Measurements from ENCODE around the gene TMEM254. TPM values are rescaled to one million over a fixed set of nuclear protein-coding genes. Genes with fewer than 3 reads are reported as not detected.

Gene TMEM254
- total and polyA plus RNA-seq, 2 of the 13 experiments (the other 11 are each of a cell fraction or from before 2014, with no cell fraction given) = 11.2 to 39.0 TPM

DNA sequence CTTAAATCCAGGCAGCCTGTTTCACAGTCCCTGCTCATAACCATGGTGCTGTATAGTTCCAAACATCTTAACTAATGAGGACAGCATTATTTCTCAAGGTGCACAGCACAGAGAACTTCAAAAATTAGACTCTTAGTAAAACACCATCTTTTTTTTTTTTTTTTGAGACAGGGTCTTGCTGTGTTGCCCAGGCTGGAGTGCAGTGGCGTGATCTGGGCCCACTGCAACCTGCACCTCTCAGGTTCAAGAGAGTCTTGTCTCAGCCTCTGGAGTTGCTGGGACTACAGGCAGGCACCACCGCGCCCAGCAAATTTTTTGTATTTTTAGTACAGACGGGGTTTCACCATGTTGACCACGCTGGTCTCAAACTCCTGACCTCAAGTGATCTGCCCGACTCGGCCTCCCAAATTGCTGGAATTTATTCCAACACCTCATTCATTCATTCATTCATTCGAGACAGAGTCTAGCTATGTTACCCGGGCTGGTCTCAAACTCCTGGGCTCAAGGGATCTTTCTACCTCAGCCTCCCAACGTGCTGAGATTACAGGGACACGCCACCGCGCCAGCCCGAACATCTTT is 507 bp upstream of the TMEM254 start (continued):
- no peak for TF ChIP-seq ZNF10 (CRISPR knock-in tag; IDR thresholded peaks at IDR 0.05; ENCODE audit: borderline replicate concordance, low read depth)
- 0 out of 2 replicates have a peak, but pooled peaks have one; percentile 18 for TF ChIP-seq MED13 (CRISPR knock-in tag; IDR thresholded peaks at IDR 0.05)
- TF ChIP-seq ZSCAN30 (CRISPR knock-in tag; IDR thresholded peaks at IDR 0.05) = 0 out of 2 replicates have a peak, but pooled peaks have one; percentile 32
- no peak for TF ChIP-seq NFRKB (IDR thresholded peaks at IDR 0.05)
- no peak for TF ChIP-seq MAFK (conservative IDR thresholded peaks at IDR 0.05 in 1 of 2, IDR thresholded peaks at IDR 0.05 in 1 of 2; ENCODE audit: low read length in 2 of 2)
- TF ChIP-seq, protein P1, sequence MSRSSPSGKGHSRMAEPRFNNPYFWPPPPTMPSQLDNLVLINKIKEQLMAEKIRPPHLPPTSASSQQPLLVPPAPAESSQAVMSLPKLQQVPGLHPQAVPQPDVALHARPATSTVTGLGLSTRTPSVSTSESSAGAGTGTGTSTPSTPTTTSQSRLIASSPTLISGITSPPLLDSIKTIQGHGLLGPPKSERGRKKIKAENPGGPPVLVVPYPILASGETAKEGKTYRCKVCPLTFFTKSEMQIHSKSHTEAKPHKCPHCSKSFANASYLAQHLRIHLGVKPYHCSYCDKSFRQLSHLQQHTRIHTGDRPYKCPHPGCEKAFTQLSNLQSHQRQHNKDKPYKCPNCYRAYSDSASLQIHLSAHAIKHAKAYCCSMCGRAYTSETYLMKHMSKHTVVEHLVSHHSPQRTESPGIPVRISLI (CRISPR knock-in tag; IDR thresholded peaks at IDR 0.05; ENCODE audit: borderline replicate concordance) = 0 out of 2 replicates have a peak, but pooled peaks have one; percentile 11
- peak; percentile 13; the same call in 1 of the 2 replicates for TF ChIP-seq HDAC1 (CRISPR knock-in tag; IDR thresholded peaks at IDR 0.05)
- TF ChIP-seq TARDBP (CRISPR knock-in tag; IDR thresholded peaks at IDR 0.05) = no peak

DNA sequence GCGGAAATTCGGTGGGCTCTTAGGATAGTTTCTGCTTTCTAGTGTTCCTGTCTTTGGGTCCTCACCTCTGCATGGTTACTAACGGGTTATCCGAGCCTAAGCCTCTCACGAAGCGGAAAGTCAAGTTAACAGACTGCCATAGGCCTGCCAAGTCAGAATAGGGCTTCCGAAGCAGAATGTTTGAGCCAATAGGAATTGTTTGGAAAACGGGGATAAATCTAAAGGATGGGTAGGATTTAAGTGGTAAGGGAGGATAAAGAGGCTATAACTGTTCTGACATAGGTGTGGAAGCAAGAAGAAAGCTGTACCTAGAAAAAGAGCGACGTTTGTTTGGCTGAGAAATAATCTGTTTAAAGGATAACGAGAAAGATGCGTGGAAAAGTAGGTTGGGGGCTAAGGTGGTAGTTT is 851 bp downstream of the TMEM254 start:
- Histone ChIP-seq H3K79me2 (ENCODE audit: insufficient read depth, low read length) (peaks cover 5% of the 10 kb centered on the region), H3K4me3 (replicated peaks in 1 of 3; ENCODE audit: insufficient read depth in 1 of 3, low read depth in 2 of 3, low read length in 3 of 3) (peak overlapping the region; percentile 80 to 100 (median 88)), H3K4me2 (ENCODE audit: low read depth, low read length) (peak overlapping the region; percentile 95), H3K4me1 (ENCODE audit: insufficient read depth, low read length) (peaks cover 40% of the 10 kb centered on the region), H2AFZ (ENCODE audit: low read length) (peak overlapping the region; percentile 89), H3K9ac (ENCODE audit: insufficient read depth, low read depth, low read length) (peak overlapping the region; percentile 87), H3K36me3 (replicated peaks in 1 of 2; ENCODE audit: control insufficient read depth in 1 of 2, insufficient read depth in 2 of 2, low read length in 2 of 2) (peaks cover 0 to 4% of the 10 kb centered on the region in 2 experiments; a peak in 1 of 5 replicates), H4K20me1 (ENCODE audit: insufficient read depth, low read length) (no peaks in the 10 kb centered on the region), H3K27me3 (ENCODE audit: control insufficient read depth in 1 of 2, insufficient read depth in 2 of 2, low read length in 2 of 2) (no peaks in the 10 kb centered on the region; a peak in 1 of 5 replicates), H3K9me3 (ENCODE audit: low read length) (no peaks in the 10 kb centered on the region), H3K27ac (ENCODE audit: extremely low read length, insufficient read depth, low read length) (peak overlapping the region; percentile 94)
- DNase-seq (ENCODE audit: low spot score) = no peak
- no peak for ATAC-seq
- BruUV-seq (replicated peaks) = TSS peak; percentile 77
- in situ Hi-C loops (cut with HindIII; ENCODE audit: extremely low pct_ligation_motif_present, low pct_unique_long_range_greater_than_20kb) (no loop called here), intact Hi-C loops (cut with micrococcal nuclease; ENCODE audit: unreplicated experiment) (loop anchor here (2.0 kb wide), 1 partner anchor 31 kb away; no protein-coding TSS in a partner anchor)
- no peak for FAIRE-seq
- ChIA-PET CTCF (ENCODE audit: low intra/inter-chr PET ratio, low total read pairs) (no interaction called here), POLR2A (interaction anchor here (0.7 to 1.3 kb wide), 6 partner anchors 11 to 35 kb away, joined by 3 to 11 read pairs (median 3); no protein-coding TSS in a partner anchor)
- 1% methylated on average over 11 of the region's 12 CpGs for WGBS (ENCODE audit: low lambda C conversion rate)
- TF ChIP-seq, protein P2, sequence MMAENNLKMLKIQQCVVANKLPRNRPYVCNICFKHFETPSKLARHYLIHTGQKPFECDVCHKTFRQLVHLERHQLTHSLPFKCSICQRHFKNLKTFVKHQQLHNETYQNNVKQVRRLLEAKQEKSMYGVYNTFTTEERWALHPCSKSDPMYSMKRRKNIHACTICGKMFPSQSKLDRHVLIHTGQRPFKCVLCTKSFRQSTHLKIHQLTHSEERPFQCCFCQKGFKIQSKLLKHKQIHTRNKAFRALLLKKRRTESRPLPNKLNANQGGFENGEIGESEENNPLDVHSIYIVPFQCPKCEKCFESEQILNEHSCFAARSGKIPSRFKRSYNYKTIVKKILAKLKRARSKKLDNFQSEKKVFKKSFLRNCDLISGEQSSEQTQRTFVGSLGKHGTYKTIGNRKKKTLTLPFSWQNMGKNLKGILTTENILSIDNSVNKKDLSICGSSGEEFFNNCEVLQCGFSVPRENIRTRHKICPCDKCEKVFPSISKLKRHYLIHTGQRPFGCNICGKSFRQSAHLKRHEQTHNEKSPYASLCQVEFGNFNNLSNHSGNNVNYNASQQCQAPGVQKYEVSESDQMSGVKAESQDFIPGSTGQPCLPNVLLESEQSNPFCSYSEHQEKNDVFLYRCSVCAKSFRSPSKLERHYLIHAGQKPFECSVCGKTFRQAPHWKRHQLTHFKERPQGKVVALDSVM (CRISPR knock-in tag; IDR thresholded peaks at IDR 0.05) = no peak; the same call in 1 of the 2 replicates
- TF ChIP-seq ZNF883 (CRISPR knock-in tag; IDR thresholded peaks at IDR 0.05; ENCODE audit: not compliant biosample characterization) = no peak
- TF ChIP-seq ZNF235 (CRISPR knock-in tag; IDR thresholded peaks at IDR 0.05; ENCODE audit: borderline replicate concordance) = no peak
- TF ChIP-seq KDM5A (IDR thresholded peaks at IDR 0.05; ENCODE audit: borderline replicate concordance, low read length) = peak; percentile 57
- 0 out of 2 replicates have a peak, but pooled peaks have one; percentile 8 for TF ChIP-seq MIER3 (CRISPR knock-in tag; IDR thresholded peaks at IDR 0.05; ENCODE audit: borderline replicate concordance)
- no peak for TF ChIP-seq PHF5A (CRISPR knock-in tag; IDR thresholded peaks at IDR 0.05; ENCODE audit: low read depth, unreplicated experiment)
- TF ChIP-seq SETDB1 (CRISPR knock-in tag; IDR thresholded peaks at IDR 0.05; ENCODE audit: borderline replicate concordance) = no peak
- no peak for TF ChIP-seq YY1 (IDR thresholded peaks at IDR 0.05; ENCODE audit: insufficient read depth, insufficient replicate concordance, low read depth, low read length)
